HFFc6 (cell line): Measurements from ENCODE around the gene CLPTM1L. TPM values are rescaled to one million over a fixed set of nuclear protein-coding genes. Genes with fewer than 3 reads are reported as not detected.

Source experiments
- DNase-seq: peaks from one replicate; pipeline ENCODE4 v3.0.0-alpha.2; 2018
- H3K27ac Mint-ChIP-seq: 2 replicates; pipeline ENCODE4 v1.8.0; 2020; ENCODE audit warnings: mild to moderate bottlenecking, mixed read lengths
- H3K27me3 Mint-ChIP-seq: 2 replicates; pipeline ENCODE4 v1.8.0; 2021; ENCODE audit warnings: mild to moderate bottlenecking, moderate library complexity, mixed read lengths; ENCODE audit not compliant: insufficient read depth
- H3K36me3 Mint-ChIP-seq: 2 replicates; pipeline ENCODE4 v1.8.0; 2021; ENCODE audit warnings: low read depth, mixed read lengths
- H3K4me1 Mint-ChIP-seq: 2 replicates; pipeline ENCODE4 v1.8.0; 2020; ENCODE audit warnings: low read depth, mixed read lengths
- H3K4me3 Mint-ChIP-seq: 2 replicates; pipeline ENCODE4 v1.8.0; 2020; ENCODE audit warnings: mild to moderate bottlenecking, moderate library complexity, mixed read lengths
- H3K9me3 Mint-ChIP-seq: 2 replicates; pipeline ENCODE4 v1.8.0; 2020; ENCODE audit warnings: mild to moderate bottlenecking, mixed read lengths
- total RNA-seq, 6 experiments: library from RNA; stranded (reverse); fragmentation: NEBNext Ultra II Directional; extraction: Animal tissue kit (Norgen Biotek cat#: 25700); gene quantifications; 2 replicates in 1 of 6; 3 replicates in 5 of 6; pipeline ENCODE4 v1.2.3, GENCODE V29; 2021
- TF ChIP-seq, protein P1 (sequence below): fragments of 200-600 bp; sonication (generic); IDR thresholded peaks from 2 replicates; pipeline ENCODE4 v1.5.0; 2021; ENCODE audit warnings: antibody characterized with exemption, mild to moderate bottlenecking

The CLPTM1L gene
- total RNA-seq, 6 experiments from 2014 or later, result 119 to 164 (median 143) TPM

DNA sequence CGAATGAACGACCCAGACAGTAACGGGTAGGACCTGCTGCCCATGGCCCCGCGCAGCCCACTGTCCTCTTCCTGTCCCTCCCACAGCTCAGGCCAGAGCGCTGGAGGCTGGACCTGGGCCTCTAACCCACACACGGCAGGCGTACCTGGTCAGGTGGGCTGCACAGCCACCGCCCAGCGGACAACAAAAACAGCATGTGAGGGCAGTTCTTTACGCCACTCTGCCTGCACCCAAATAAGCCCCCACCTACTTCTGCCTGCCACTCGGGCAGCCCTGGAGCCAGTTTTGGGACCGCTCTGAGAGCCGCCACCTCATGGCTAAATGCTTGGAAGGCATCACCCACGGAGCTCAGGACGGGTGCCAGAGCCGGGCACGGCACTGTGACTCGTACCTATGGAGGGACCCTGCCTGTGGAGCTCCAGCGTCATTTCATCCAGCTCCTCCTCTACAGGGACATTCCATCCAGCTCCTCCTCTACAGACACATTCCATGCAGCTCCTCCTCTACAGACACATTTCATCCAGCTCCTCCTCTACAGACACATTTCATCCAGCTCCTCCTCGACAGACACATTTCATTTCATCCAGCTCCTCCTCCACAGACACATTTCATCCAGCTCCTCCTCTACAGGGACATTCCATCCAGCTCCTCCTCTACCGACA is 18.9 kb downstream of the CLPTM1L start:
- Mint-ChIP-seq H3K36me3 (peaks cover 29% of the 10 kb centered on the region), H3K4me3 (peak overlapping the region; percentile 67), H3K27ac (peak overlapping the region; percentile 34; the same call in 1 of the 2 replicates), H3K27me3 (peaks cover 3% of the 10 kb centered on the region; the same call in 1 of the 2 replicates), H3K4me1 (peaks cover 31% of the 10 kb centered on the region), H3K9me3 (peaks cover 31% of the 10 kb centered on the region)
- TF ChIP-seq, protein P1, sequence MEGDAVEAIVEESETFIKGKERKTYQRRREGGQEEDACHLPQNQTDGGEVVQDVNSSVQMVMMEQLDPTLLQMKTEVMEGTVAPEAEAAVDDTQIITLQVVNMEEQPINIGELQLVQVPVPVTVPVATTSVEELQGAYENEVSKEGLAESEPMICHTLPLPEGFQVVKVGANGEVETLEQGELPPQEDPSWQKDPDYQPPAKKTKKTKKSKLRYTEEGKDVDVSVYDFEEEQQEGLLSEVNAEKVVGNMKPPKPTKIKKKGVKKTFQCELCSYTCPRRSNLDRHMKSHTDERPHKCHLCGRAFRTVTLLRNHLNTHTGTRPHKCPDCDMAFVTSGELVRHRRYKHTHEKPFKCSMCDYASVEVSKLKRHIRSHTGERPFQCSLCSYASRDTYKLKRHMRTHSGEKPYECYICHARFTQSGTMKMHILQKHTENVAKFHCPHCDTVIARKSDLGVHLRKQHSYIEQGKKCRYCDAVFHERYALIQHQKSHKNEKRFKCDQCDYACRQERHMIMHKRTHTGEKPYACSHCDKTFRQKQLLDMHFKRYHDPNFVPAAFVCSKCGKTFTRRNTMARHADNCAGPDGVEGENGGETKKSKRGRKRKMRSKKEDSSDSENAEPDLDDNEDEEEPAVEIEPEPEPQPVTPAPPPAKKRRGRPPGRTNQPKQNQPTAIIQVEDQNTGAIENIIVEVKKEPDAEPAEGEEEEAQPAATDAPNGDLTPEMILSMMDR, result no peak
- no peak for DNase-seq

DNA sequence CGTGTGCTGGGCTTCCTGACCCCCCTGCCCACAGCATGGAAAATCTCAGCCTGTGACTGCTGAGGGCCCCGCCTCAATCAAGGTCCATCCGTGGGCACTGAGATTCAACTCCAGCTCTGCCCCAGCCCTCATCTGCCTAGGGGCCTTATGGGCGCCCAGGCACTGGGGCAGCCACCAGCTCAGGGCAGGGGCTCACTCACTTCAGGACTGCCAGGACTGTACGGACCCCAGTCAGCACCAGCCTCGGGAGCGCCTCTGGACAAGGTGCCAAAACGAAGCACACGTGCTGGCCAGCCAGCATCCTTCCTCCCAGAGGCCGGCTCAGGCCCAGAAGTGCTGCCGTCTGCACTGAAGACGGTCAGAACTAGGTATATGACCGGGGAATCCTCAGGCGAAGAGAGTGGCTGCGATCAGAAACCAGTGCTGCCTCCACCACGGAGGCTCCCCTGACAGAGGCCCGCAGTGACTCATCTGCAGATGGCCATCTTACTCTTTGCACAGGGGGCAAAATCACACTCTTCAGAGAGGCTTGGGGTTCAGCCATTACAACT is 19.6 kb downstream of the CLPTM1L start:
- Mint-ChIP-seq H3K36me3 (peaks cover 29% of the 10 kb centered on the region), H3K4me3 (no peak overlapping the region), H3K27me3 (peaks cover 3% of the 10 kb centered on the region; the same call in 1 of the 2 replicates), H3K27ac (no peak overlapping the region), H3K4me1 (peaks cover 31% of the 10 kb centered on the region), H3K9me3 (peaks cover 31% of the 10 kb centered on the region)
- TF ChIP-seq, protein P1, result no peak
- DNase-seq, result no peak

GRCh38 chr5:1324719-1325190 is 20.1 kb downstream of the CLPTM1L start:
- no peak for DNase-seq
- H3K9me3 Mint-ChIP-seq, result peaks cover 31% of the 10 kb centered on the region
- H3K27ac Mint-ChIP-seq, result no peak overlapping the region

DNA sequence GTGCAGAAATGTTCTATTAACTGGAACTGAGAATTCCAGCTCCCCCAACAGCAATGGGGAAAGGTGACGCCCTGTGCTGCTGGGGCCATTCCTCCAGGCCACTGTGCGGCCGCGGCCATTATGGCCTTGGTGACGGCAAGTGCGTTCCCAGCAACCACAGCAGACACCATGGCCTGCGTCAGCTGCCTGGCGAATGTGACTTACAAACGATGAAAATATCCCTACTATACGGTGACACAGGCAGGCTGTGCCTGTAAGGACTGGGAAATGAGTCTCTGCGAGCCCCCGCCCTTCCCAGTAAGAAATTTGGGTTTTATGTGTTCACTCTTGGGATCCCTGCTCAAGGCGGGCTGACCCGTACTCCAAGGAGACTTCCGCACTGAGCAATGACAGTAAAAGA is 20.6 kb downstream of the CLPTM1L start:
- TF ChIP-seq, protein P1, result no peak
- peaks cover 29% of the 10 kb centered on the region for H3K36me3 Mint-ChIP-seq
- H3K4me3 Mint-ChIP-seq, result no peak overlapping the region
- H3K27me3 Mint-ChIP-seq, result peaks cover 3% of the 10 kb centered on the region; the same call in 1 of the 2 replicates
- H3K9me3 Mint-ChIP-seq, result peaks cover 31% of the 10 kb centered on the region
- DNase-seq, result no peak
- no peak overlapping the region for H3K27ac Mint-ChIP-seq
- H3K4me1 Mint-ChIP-seq, result peaks cover 31% of the 10 kb centered on the region

More at GRCh38 chr5:1324719-1325190, 20.1 kb downstream of the CLPTM1L start:
- peaks cover 29% of the 10 kb centered on the region for H3K36me3 Mint-ChIP-seq
- no peak overlapping the region for H3K4me3 Mint-ChIP-seq
- peaks cover 31% of the 10 kb centered on the region for H3K4me1 Mint-ChIP-seq
- TF ChIP-seq, protein P1, result no peak
- H3K27me3 Mint-ChIP-seq, result peaks cover 3% of the 10 kb centered on the region; the same call in 1 of the 2 replicates

GRCh38 chr5:1323803-1324173 is 21.1 kb downstream of the CLPTM1L start:
- no peak overlapping the region for H3K27ac Mint-ChIP-seq

More at GRCh38 chr5:1323803-1324173, 21.1 kb downstream of the CLPTM1L start:
- Mint-ChIP-seq H3K27me3 (peaks cover 3% of the 10 kb centered on the region; the same call in 1 of the 2 replicates), H3K4me1 (peaks cover 29% of the 10 kb centered on the region), H3K9me3 (peaks cover 28% of the 10 kb centered on the region), H3K36me3 (peaks cover 27% of the 10 kb centered on the region), H3K4me3 (no peak overlapping the region)
- no peak for DNase-seq
- TF ChIP-seq, protein P1, result no peak
